SU-DHL-6 (cell line): ENCODE data around the gene BMP2K.

ENCODE experiments used
- EZH2phosphoT487 ChIP-seq: fragments of 200-600 bp; sonication (generic), shearing (Covaris generic); conservative IDR thresholded peaks from 2 replicates; pipeline ENCODE4 v1.6.1; 2018; ENCODE audit warnings: mild to moderate bottlenecking, antibody characterized with exemption, low read length, moderate library complexity, mixed read lengths
- TF ChIP-seq, protein P1 (sequence below): fragments of 200-600 bp; sonication (generic); IDR thresholded peaks from one replicate; pipeline ENCODE4 v1.5.1; 2017; ENCODE audit warnings: antibody characterized with exemption, mild to moderate bottlenecking, low read length, moderate library complexity; ENCODE audit not compliant: insufficient read depth, poor library complexity, severe bottlenecking

DNA sequence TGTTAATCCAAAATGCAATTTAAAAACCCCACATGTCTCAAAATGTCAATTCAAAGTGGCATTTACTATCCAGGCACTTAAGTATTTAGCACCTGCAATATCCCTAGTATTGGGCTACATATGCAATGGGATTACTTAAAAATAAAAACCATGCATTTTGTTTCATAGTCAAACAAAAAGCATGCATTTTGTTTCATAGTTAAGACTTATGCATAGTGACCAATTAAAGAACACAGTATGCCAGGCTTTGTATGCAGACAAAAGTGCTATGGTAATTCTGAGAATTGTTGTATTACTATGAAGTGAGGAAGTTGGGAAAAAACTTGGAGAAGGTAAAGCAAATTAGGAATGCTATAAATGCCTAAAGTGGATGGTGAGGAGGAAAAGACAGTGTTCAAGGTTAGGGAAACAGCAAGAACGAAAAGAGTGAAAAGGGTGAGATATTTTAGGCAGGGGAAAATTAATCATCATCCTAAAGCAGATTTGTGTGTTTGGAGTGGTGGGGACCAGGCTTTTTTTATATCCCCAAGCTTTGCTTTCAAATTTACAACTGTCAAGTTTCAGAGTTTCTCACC lies 10.6 kb upstream of the BMP2K start:
- TF ChIP-seq, protein P1, sequence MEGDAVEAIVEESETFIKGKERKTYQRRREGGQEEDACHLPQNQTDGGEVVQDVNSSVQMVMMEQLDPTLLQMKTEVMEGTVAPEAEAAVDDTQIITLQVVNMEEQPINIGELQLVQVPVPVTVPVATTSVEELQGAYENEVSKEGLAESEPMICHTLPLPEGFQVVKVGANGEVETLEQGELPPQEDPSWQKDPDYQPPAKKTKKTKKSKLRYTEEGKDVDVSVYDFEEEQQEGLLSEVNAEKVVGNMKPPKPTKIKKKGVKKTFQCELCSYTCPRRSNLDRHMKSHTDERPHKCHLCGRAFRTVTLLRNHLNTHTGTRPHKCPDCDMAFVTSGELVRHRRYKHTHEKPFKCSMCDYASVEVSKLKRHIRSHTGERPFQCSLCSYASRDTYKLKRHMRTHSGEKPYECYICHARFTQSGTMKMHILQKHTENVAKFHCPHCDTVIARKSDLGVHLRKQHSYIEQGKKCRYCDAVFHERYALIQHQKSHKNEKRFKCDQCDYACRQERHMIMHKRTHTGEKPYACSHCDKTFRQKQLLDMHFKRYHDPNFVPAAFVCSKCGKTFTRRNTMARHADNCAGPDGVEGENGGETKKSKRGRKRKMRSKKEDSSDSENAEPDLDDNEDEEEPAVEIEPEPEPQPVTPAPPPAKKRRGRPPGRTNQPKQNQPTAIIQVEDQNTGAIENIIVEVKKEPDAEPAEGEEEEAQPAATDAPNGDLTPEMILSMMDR, result no peak
- no peak for TF ChIP-seq EZH2phosphoT487
